ENCODE measurements around the gene INSYN1. TPM values are rescaled to one million over a fixed set of nuclear protein-coding genes. Genes with fewer than 3 reads are reported as not detected.
"Not testable (repeated sequence)": the region's sequence is repeated elsewhere in the genome, so short reads cannot be mapped to it uniquely, and the experiment has no call there.

INSYN1 gene
- total RNA-seq, 2 donors from 2014 or later: not detected

- Mint-ChIP-seq H3K4me1 (no peaks in the 10 kb centered on the region), H3K4me3 (no peak overlapping the region), H3K27ac (no peak overlapping the region), H3K27me3 (peaks cover 29% of the 10 kb centered on the region), H3K36me3 (ENCODE audit: low read depth) (no peaks in the 10 kb centered on the region)
- DNase-seq: no peak
- no peaks in the 10 kb centered on the region for H3K9me3 ChIP-seq (ENCODE audit: control insufficient read depth, low read length, poor library complexity, severe bottlenecking)
- ATAC-seq: no peak
These were observed 33.4 kb upstream of the INSYN1 start for GRCh38 chr15:73786538-73786937.

- H3K36me3 Mint-ChIP-seq (ENCODE audit: low read depth); H3K4me1 Mint-ChIP-seq; H3K4me3 Mint-ChIP-seq; H3K9me3 ChIP-seq (ENCODE audit: control insufficient read depth, low read length, poor library complexity, severe bottlenecking); DNase-seq; H3K27ac Mint-ChIP-seq; ATAC-seq: not testable (repeated sequence)
- peaks cover 22% of the 10 kb centered on the region for H3K27me3 Mint-ChIP-seq
These were observed 32.3 kb upstream of the INSYN1 start for GRCh38 chr15:73785256-73786014.

- Mint-ChIP-seq H3K27ac (no peak overlapping the region), H3K36me3 (ENCODE audit: low read depth) (no peaks in the 10 kb centered on the region), H3K27me3 (peaks cover 17% of the 10 kb centered on the region), H3K4me3 (no peak overlapping the region), H3K4me1 (no peaks in the 10 kb centered on the region)
- ATAC-seq: no peak
- H3K9me3 ChIP-seq (ENCODE audit: control insufficient read depth, low read length, poor library complexity, severe bottlenecking): no peaks in the 10 kb centered on the region
- no peak for DNase-seq
These were observed 31.1 kb upstream of the INSYN1 start for GRCh38 chr15:73784291-73784690.

GRCh38 chr15:73782344-73782959, 29.3 kb upstream of the INSYN1 start:
- Mint-ChIP-seq H3K36me3 (ENCODE audit: low read depth) (no peaks in the 10 kb centered on the region), H3K4me3 (no peak overlapping the region), H3K27me3 (peaks cover 3% of the 10 kb centered on the region), H3K27ac (no peak overlapping the region), H3K4me1 (no peaks in the 10 kb centered on the region)
- H3K9me3 ChIP-seq (ENCODE audit: control insufficient read depth, low read length, poor library complexity, severe bottlenecking): no peaks in the 10 kb centered on the region
- no peak for DNase-seq
- ATAC-seq: no peak

- H3K27me3 Mint-ChIP-seq: peaks cover 7% of the 10 kb centered on the region
- DNase-seq (no peak), ATAC-seq (no peak)
- no peaks in the 10 kb centered on the region for H3K36me3 Mint-ChIP-seq (ENCODE audit: low read depth)
- no peaks in the 10 kb centered on the region for H3K4me1 Mint-ChIP-seq
- no peak overlapping the region for H3K4me3 Mint-ChIP-seq
- H3K9me3 ChIP-seq (ENCODE audit: control insufficient read depth, low read length, poor library complexity, severe bottlenecking): no peaks in the 10 kb centered on the region
- no peak overlapping the region for H3K27ac Mint-ChIP-seq
These were observed 28.1 kb upstream of the INSYN1 start for GRCh38 chr15:73781038-73781925.

- no peaks in the 10 kb centered on the region for H3K36me3 Mint-ChIP-seq (ENCODE audit: low read depth)
- no peaks in the 10 kb centered on the region for H3K9me3 ChIP-seq (ENCODE audit: control insufficient read depth, low read length, poor library complexity, severe bottlenecking)
- no peak for ATAC-seq
- H3K4me1 Mint-ChIP-seq: no peaks in the 10 kb centered on the region
- no peak for DNase-seq
- no peak overlapping the region for H3K4me3 Mint-ChIP-seq
- no peak overlapping the region for H3K27ac Mint-ChIP-seq
- peaks cover 13% of the 10 kb centered on the region for H3K27me3 Mint-ChIP-seq
These were observed 26.8 kb upstream of the INSYN1 start for GRCh38 chr15:73779974-73780373.

- H3K4me3 Mint-ChIP-seq: no peak overlapping the region
- DNase-seq: no peak
- no peaks in the 10 kb centered on the region for H3K36me3 Mint-ChIP-seq (ENCODE audit: low read depth)
- ATAC-seq: no peak
- no peaks in the 10 kb centered on the region for H3K4me1 Mint-ChIP-seq
- no peak overlapping the region for H3K27ac Mint-ChIP-seq
- H3K27me3 Mint-ChIP-seq: peaks cover 33% of the 10 kb centered on the region
- H3K9me3 ChIP-seq (ENCODE audit: control insufficient read depth, low read length, poor library complexity, severe bottlenecking): no peaks in the 10 kb centered on the region
These were observed 24.6 kb upstream of the INSYN1 start for GRCh38 chr15:73777741-73778140.

GRCh38 chr15:73773428-73773827, 20.3 kb upstream of the INSYN1 start:
- DNase-seq: no peak

GRCh38 chr15:73771385-73772045, 18.4 kb upstream of the INSYN1 start:
- Mint-ChIP-seq H3K4me1 (no peaks in the 10 kb centered on the region), H3K27ac (no peak overlapping the region), H3K27me3 (peaks cover 42% of the 10 kb centered on the region), H3K36me3 (ENCODE audit: low read depth) (peaks cover 2% of the 10 kb centered on the region), H3K4me3 (no peak overlapping the region)
- H3K9me3 ChIP-seq (ENCODE audit: control insufficient read depth, low read length, poor library complexity, severe bottlenecking): no peaks in the 10 kb centered on the region
- no peak for ATAC-seq
- DNase-seq: no peak

More at GRCh38 chr15:73773428-73773827, 20.3 kb upstream of the INSYN1 start:
- no peaks in the 10 kb centered on the region for H3K36me3 Mint-ChIP-seq (ENCODE audit: low read depth)
- no peaks in the 10 kb centered on the region for H3K4me1 Mint-ChIP-seq
- ATAC-seq: no peak
- H3K4me3 Mint-ChIP-seq: no peak overlapping the region
- H3K9me3 ChIP-seq (ENCODE audit: control insufficient read depth, low read length, poor library complexity, severe bottlenecking): no peaks in the 10 kb centered on the region
- no peak overlapping the region for H3K27ac Mint-ChIP-seq
- H3K27me3 Mint-ChIP-seq: peaks cover 49% of the 10 kb centered on the region

- H3K9me3 ChIP-seq (ENCODE audit: control insufficient read depth, low read length, poor library complexity, severe bottlenecking): no peaks in the 10 kb centered on the region
- DNase-seq (no peak), ATAC-seq (no peak)
- no peaks in the 10 kb centered on the region for H3K4me1 Mint-ChIP-seq
- H3K27ac Mint-ChIP-seq: no peak overlapping the region
- peaks cover 4% of the 10 kb centered on the region for H3K36me3 Mint-ChIP-seq (ENCODE audit: low read depth)
- H3K4me3 Mint-ChIP-seq: no peak overlapping the region
- peaks cover 36% of the 10 kb centered on the region for H3K27me3 Mint-ChIP-seq
These were observed 16.9 kb upstream of the INSYN1 start for GRCh38 chr15:73770050-73770449.

- peaks cover 19% of the 10 kb centered on the region for H3K27me3 Mint-ChIP-seq
- H3K4me3 Mint-ChIP-seq: no peak overlapping the region
- no peak overlapping the region for H3K27ac Mint-ChIP-seq
- H3K4me1 Mint-ChIP-seq: no peaks in the 10 kb centered on the region
- no peaks in the 10 kb centered on the region for H3K9me3 ChIP-seq (ENCODE audit: control insufficient read depth, low read length, poor library complexity, severe bottlenecking)
- DNase-seq: no peak
- no peak for ATAC-seq
- H3K36me3 Mint-ChIP-seq (ENCODE audit: low read depth): peaks cover 4% of the 10 kb centered on the region
These were observed 14.8 kb upstream of the INSYN1 start for GRCh38 chr15:73767806-73768501.

- no peak for ATAC-seq
- peaks cover 11% of the 10 kb centered on the region for H3K27me3 Mint-ChIP-seq
- H3K4me3 Mint-ChIP-seq: no peak overlapping the region
- peaks cover 4% of the 10 kb centered on the region for H3K36me3 Mint-ChIP-seq (ENCODE audit: low read depth)
- no peaks in the 10 kb centered on the region for H3K9me3 ChIP-seq (ENCODE audit: control insufficient read depth, low read length, poor library complexity, severe bottlenecking)
- H3K27ac Mint-ChIP-seq: no peak overlapping the region
- no peak for DNase-seq
- no peaks in the 10 kb centered on the region for H3K4me1 Mint-ChIP-seq
These were observed 13.4 kb upstream of the INSYN1 start for GRCh38 chr15:73766598-73766997.

Measured in T-helper 17 cell (primary cell).